Endothelial cell of umbilical vein (primary cell): ENCODE measurements around the gene PRR15.

Experiments used
- POLR2A ChIP-seq: IDR thresholded peaks from 2 replicates; pipeline ENCODE4 v1.6.1; 2012; ENCODE audit warnings: low read depth, mild to moderate bottlenecking, control low read depth, low read length
- POLR2AphosphoS5 ChIP-seq: IDR thresholded peaks from 2 replicates; pipeline ENCODE4 v1.6.1; 2012; ENCODE audit warnings: low read depth, mild to moderate bottlenecking, control low read depth, low read length, moderate library complexity; ENCODE audit not compliant: insufficient read depth
- TF ChIP-seq, protein P1 (sequence below), 2 donors: IDR thresholded peaks; 1 replicate in 1 of 2; 2 replicates in 1 of 2; pipeline ENCODE4 v1.5.1; 2011; ENCODE audit warnings: low read length in 2 of 2, mild to moderate bottlenecking in 2 of 2, moderate library complexity in 2 of 2, control low read depth in 1 of 2, inconsistent platforms in 1 of 2, low read depth in 1 of 2; ENCODE audit not compliant: insufficient read depth in 1 of 2; ENCODE audit errors: extremely low read depth in 1 of 2

DNA sequence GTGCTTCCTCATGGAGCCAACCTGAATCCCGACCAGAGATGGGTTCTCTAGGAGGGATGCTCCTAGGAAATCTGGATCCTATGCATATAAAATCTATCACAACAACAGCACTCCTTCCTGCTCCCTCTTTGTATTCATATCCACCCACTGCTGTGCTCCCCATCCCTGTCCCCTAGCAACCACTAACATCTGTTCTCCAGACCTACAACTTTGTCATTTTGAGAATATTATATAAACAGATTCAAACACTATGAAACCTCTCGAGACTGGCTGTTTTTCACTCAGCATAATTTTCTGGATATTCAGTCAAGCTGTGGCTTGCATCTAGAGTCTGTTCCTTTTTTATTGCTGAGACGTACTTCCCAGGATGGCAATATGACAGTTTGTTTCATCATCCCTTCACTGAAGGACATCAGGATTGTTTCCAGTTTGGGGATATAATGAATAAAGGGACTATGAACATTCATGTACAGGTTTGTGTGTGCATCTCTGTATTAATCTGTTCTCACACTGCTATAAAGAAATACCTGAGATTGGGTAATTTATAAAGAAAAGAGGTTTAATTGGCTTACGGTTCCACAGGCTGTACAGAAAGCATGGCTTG, 36.0 kb upstream of the PRR15 start:
- TF ChIP-seq POLR2A, result no peak
- TF ChIP-seq, protein P1, sequence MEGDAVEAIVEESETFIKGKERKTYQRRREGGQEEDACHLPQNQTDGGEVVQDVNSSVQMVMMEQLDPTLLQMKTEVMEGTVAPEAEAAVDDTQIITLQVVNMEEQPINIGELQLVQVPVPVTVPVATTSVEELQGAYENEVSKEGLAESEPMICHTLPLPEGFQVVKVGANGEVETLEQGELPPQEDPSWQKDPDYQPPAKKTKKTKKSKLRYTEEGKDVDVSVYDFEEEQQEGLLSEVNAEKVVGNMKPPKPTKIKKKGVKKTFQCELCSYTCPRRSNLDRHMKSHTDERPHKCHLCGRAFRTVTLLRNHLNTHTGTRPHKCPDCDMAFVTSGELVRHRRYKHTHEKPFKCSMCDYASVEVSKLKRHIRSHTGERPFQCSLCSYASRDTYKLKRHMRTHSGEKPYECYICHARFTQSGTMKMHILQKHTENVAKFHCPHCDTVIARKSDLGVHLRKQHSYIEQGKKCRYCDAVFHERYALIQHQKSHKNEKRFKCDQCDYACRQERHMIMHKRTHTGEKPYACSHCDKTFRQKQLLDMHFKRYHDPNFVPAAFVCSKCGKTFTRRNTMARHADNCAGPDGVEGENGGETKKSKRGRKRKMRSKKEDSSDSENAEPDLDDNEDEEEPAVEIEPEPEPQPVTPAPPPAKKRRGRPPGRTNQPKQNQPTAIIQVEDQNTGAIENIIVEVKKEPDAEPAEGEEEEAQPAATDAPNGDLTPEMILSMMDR (IDR thresholded peaks at IDR 0.05; ENCODE audit: extremely low read depth in 1 of 2, insufficient read depth in 1 of 2, low read depth in 1 of 2, low read length in 2 of 2), result no peak
- no peak for TF ChIP-seq POLR2AphosphoS5
